Thoracic aorta (tissue), 2 donors: ENCODE results near the gene TNNC2. TPM values are rescaled to one million over a fixed set of nuclear protein-coding genes. Genes with fewer than 3 reads are reported as not detected.

ENCODE experiments used
- ATAC-seq: fragments of 150-250 bp; one replicate; pipeline ENCODE4 v1.8.0; 2017; ENCODE audit warnings: low read depth; ENCODE audit not compliant: insufficient number of reproducible peaks, low FRiP score
- DNase-seq: peaks from one replicate; pipeline ENCODE4 v3.0.0-alpha.2; 2020; ENCODE audit warnings: low spot score
- H3K27ac ChIP-seq, 2 donors: fragments of 200-600 bp; sonication (generic); 1 replicate in 1 of 2; 2 replicates in 1 of 2; pipeline ENCODE4 v1.5.1; 2016; ENCODE audit warnings: mild to moderate bottlenecking in 2 of 2, moderate library complexity in 2 of 2
- H3K27me3 ChIP-seq: fragments of 200-600 bp; sonication (generic); replicated peaks from 2 replicates; pipeline ENCODE4 v1.6.0; 2016; ENCODE audit warnings: mild to moderate bottlenecking; ENCODE audit not compliant: insufficient read depth
- H3K36me3 ChIP-seq: fragments of 200-600 bp; sonication (generic); one replicate; pipeline ENCODE4 v1.5.1; 2016
- H3K4me1 ChIP-seq, 2 donors: fragments of 200-600 bp; sonication (generic); 1 replicate in 1 of 2; 2 replicates in 1 of 2; pipeline versions ENCODE4 v1.5.1 to v1.6.0; 2016; ENCODE audit warnings: low read depth in 2 of 2, mild to moderate bottlenecking in 1 of 2; ENCODE audit not compliant: control insufficient read depth in 1 of 2
- H3K4me3 ChIP-seq: fragments of 200-600 bp; sonication (generic); 2 replicates; pipeline ENCODE4 v1.5.1; 2016; ENCODE audit warnings: mild to moderate bottlenecking
- H3K9me3 ChIP-seq: fragments of 200-600 bp; sonication (generic); 2 replicates; pipeline ENCODE4 v1.5.1; 2016
- CTCF ChIP-seq: fragments of 200-600 bp; sonication (generic); IDR thresholded peaks from one replicate; pipeline ENCODE4 v1.5.1; 2019; ENCODE audit warnings: antibody characterized with exemption
- total RNA-seq, 2 donors: library from RNA; depleted of rRNA; stranded (reverse); fragments of >200 nt; gene quantifications; one replicate each; pipeline versions ENCODE4 v1.1.0 to v1.2.3, GENCODE V29; 2016

Gene TNNC2
- total RNA-seq, 2 donors from 2014 or later: not detected

- ATAC-seq (no peak), DNase-seq (no peak)
- Histone ChIP-seq H3K27me3 (no peaks in the 10 kb centered on the region), H3K27ac (peak overlapping the region in 1 of 2 donors; percentile 49), H3K36me3 (no peaks in the 10 kb centered on the region), H3K4me3 (no peak overlapping the region), H3K4me1 (peaks cover 23 to 58% of the 10 kb centered on the region in 2 donors), H3K9me3 (no peaks in the 10 kb centered on the region)
- TF ChIP-seq CTCF: no peak
Observed at GRCh38 chr20:45821947-45822346, 5.2 kb downstream of the TNNC2 start.

DNA sequence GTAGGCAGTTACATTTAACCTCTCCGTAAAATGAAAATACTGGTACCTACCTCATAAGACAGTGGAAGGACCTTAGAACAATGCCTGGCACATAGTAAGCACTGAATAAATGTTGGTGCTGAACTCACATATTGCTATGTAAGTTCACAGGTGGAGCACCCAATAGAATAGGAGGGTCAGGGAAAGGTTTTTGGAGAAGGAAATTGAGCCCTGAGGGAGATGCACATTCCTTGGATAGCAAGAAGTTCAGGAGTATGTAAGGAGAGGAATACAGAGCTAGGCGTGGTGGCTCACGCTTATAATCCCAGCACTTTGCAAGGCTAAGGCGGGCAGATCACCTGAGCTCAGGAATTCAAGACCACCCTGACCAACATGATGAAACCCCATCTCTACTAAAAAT lies 7.6 kb downstream of the TNNC2 start:
- Histone ChIP-seq H3K27ac (no peak overlapping the region), H3K4me1 (peaks cover 13 to 44% of the 10 kb centered on the region in 2 donors), H3K9me3 (no peaks in the 10 kb centered on the region), H3K36me3 (no peaks in the 10 kb centered on the region), H3K27me3 (no peaks in the 10 kb centered on the region), H3K4me3 (no peak overlapping the region)
- no peak for DNase-seq
- ATAC-seq: no peak
- TF ChIP-seq CTCF: no peak

- ATAC-seq: no peak
- Histone ChIP-seq H3K4me3 (no peak overlapping the region), H3K36me3 (no peaks in the 10 kb centered on the region), H3K27ac (peak overlapping the region; percentile 87 to 92), H3K9me3 (no peaks in the 10 kb centered on the region), H3K27me3 (no peaks in the 10 kb centered on the region), H3K4me1 (peaks cover 8 to 38% of the 10 kb centered on the region in 2 donors)
- DNase-seq: no peak
- TF ChIP-seq CTCF: no peak
Observed at GRCh38 chr20:45818239-45818638, 8.9 kb downstream of the TNNC2 start.

DNA sequence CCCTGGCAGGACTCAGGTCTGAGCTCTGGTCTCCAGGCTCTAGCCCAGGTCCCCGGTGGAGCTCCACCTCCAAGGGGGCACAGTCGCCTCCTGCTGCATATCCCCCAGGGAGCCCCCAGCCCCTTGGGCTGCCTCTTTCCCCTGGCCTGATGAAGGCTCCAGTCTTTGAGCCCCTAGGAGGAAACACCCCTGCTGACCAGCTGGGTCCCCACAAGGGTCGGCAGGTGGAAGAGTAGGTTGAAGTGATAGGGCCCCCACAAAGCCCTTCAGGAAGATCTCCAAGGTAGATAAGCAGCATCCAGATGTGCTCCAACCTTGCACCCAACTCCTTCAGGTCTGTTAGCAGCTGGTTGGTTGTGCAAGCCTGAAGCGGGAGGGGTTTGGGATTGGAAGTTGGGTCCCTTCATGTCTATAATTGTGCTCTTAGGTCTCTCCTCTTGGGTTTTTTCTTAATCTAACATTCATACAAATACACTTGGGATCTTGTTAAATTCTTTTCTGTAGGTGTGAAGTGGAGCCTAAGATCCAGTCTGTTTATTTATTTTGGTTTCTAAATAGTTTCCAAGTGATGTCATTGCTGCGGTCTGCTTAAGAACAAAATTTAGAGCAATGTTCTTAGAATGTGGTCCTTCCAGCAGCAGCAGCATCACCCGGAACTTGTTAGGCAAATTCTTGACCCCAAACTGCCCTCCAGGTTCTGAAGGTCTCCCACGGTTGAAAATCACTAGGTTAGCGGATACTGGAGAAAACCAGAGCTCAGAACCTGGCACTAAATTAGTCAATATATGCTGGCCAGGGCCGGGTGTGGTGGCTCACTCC lies 9.5 kb downstream of the TNNC2 start:
- Histone ChIP-seq H3K9me3 (no peaks in the 10 kb centered on the region), H3K27ac (peak overlapping the region; percentile 87 to 92), H3K4me1 (peaks cover 11 to 36% of the 10 kb centered on the region in 2 donors), H3K4me3 (no peak overlapping the region), H3K36me3 (no peaks in the 10 kb centered on the region), H3K27me3 (no peaks in the 10 kb centered on the region)
- TF ChIP-seq CTCF: no peak
- ATAC-seq: peak; percentile 54
- no peak for DNase-seq

DNA sequence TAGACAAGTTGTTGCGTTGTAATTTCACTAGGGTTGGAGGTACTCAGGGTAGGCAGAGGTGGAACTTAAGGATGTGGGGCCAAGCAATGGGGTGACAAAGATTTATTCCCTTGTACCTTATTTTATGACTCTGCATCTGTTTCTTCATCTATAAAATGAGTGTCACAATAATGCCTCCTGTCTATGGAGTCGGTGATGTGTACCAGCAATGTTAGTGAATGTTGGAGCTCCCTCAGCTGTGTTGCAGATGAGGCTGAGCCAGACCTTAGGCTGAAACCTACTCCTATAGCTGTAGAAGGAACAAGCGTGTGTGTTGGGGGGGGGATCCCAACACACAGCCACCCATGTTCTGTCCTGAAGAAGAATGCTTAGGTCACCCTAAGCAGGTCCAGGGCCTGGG lies 10.2 kb downstream of the TNNC2 start:
- no peak overlapping the region for H3K4me3 ChIP-seq
- ATAC-seq: no peak
- no peaks in the 10 kb centered on the region for H3K9me3 ChIP-seq
- TF ChIP-seq CTCF: no peak
- H3K36me3 ChIP-seq: no peaks in the 10 kb centered on the region
- H3K27me3 ChIP-seq: no peaks in the 10 kb centered on the region
- DNase-seq: no peak
- H3K27ac ChIP-seq: peak overlapping the region; percentile 87 to 92
- H3K4me1 ChIP-seq: peaks cover 13 to 31% of the 10 kb centered on the region in 2 donors
